ENCODE results near the gene OBSCN.

- TF ChIP-seq FOXP2 (optimal IDR thresholded peaks at IDR 0.05; ENCODE audit: borderline replicate concordance, extremely low read depth, extremely low read length, insufficient read depth), result no peak
- TF ChIP-seq POLR2AphosphoS5 (IDR thresholded peaks at IDR 0.05; ENCODE audit: low read depth, low read length), result no peak
- no peak for TF ChIP-seq TAF1 (IDR thresholded peaks at IDR 0.05; ENCODE audit: borderline replicate concordance, insufficient read depth, low read length)
Observed at GRCh38 chr1:228272331-228272791, 64.5 kb downstream of the OBSCN start.
